HTR-8/SVneo (cell line): ENCODE measurements around the gene WDR26.
"Not testable (repeated sequence)": the region's sequence is repeated elsewhere in the genome, so short reads cannot be mapped to it uniquely, and the experiment has no call there.

ENCODE experiments used
- DNase-seq: peaks from one replicate; pipeline ENCODE4 v3.0.0; 2011; ENCODE audit warnings: low spot score, mixed read lengths; ENCODE audit not compliant: insufficient read length
- FAIRE-seq: peaks from 2 replicates; lab custom pipeline; 2011; peaks lifted over from hg19 to GRCh38; lab: Jason Lieb, UNC

The WDR26 gene

GRCh38 chr1:224356685-224357625 lies 77.6 kb downstream of the WDR26 start, which contains the start of gene CNIH4:
CNIH4 (plus strand) TSS chr1:224356879; CDS start chr1:224356925, 46 bp downstream.
- FAIRE-seq = peak; percentile 92
- DNase-seq = peak; percentile 96

- FAIRE-seq (no peak), DNase-seq (no peak)
Observed at GRCh38 chr1:224353975-224354925, 80.3 kb downstream of the WDR26 start.

GRCh38 chr1:224352436-224353085 lies 82.0 kb downstream of the WDR26 start:
- not testable (repeated sequence) for DNase-seq, FAIRE-seq

GRCh38 chr1:224349716-224350115 lies 84.9 kb downstream of the WDR26 start:
- not testable (repeated sequence) for FAIRE-seq

GRCh38 chr1:224348137-224348536 lies 86.5 kb downstream of the WDR26 start:
- DNase-seq (no peak), FAIRE-seq (no peak)

More at GRCh38 chr1:224349716-224350115, 84.9 kb downstream of the WDR26 start:
- DNase-seq = not testable (repeated sequence)

GRCh38 chr1:224343679-224344078 lies 90.9 kb downstream of the WDR26 start:
- no peak for DNase-seq

GRCh38 chr1:224340453-224341384 lies 93.9 kb downstream of the WDR26 start:
- DNase-seq, FAIRE-seq: not testable (repeated sequence)

More at GRCh38 chr1:224343679-224344078, 90.9 kb downstream of the WDR26 start:
- FAIRE-seq = no peak

- FAIRE-seq (no peak), DNase-seq (no peak)
Observed at GRCh38 chr1:224339442-224340033, 95.1 kb downstream of the WDR26 start.

GRCh38 chr1:224338150-224338838 lies 96.3 kb downstream of the WDR26 start:
- no peak for FAIRE-seq
- no peak for DNase-seq
